IMR-90 (cell line): ENCODE results near the gene NBPF3. TPM values are rescaled to one million over a fixed set of nuclear protein-coding genes. Genes with fewer than 3 reads are reported as not detected.

Experiments
- USF2 ChIP-seq: fragments of 150-350 bp; IDR thresholded peaks from 2 replicates; pipeline ENCODE4 v1.6.1; 2017; ENCODE audit warnings: mild to moderate bottlenecking, antibody characterized with exemption, low read length, low read depth
- polyA plus RNA-seq, 3 experiments: library from polyadenylated mRNA; depleted of rRNA; stranded (reverse); fragments of >200 nt; gene quantifications; 2 replicates each; pipeline ENCODE4 v1.2.3, GENCODE V29; 2012; ENCODE audit warnings: low replicate concordance in 1 of 3
- total RNA-seq: library from RNA; depleted of rRNA; stranded (reverse); fragments of >200 nt; gene quantifications from 2 replicates; pipeline ENCODE4 v1.2.3, GENCODE V29; 2012

The NBPF3 gene
- total and polyA plus RNA-seq, 2 of the 4 experiments (the other 2 are of a cell fraction): 8.7 to 18.8 TPM

DNA sequence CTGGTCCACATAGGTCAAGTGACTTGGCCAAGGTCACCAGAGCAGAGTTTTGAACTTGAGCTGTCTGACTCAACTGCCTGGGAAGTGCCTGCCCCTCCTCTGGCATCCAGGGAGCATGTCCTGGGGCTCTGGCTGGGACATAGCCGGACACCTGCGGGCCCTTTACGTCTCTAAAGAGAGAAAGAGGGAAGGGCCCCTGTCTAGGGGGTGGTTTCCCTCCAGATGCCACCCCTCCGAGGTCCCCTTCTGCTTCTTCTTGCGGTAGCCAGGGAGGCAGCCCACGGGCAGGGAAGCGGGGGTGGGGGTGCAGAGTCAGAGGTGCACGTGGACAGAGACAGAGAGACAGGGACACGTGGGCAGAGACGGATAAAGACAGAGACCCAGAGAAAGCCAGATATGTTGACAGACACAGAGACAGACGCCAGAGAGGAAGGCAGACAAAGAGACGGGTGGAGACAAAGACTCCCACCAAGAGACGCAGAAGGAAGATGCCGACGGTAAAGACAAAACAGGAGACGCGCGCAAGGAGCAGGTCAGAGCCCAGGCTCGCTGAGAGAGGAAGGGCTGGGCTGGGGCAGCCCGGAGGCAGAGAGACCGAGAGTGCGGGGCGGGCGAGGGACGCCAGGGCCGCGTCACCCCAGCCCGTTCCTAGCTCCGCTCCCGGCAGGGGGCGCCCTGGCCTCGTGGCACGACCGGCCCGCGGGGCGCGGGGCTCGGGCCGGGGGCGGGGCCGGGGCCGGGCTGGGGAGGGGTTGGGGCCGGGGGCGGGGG is 68.8 kb downstream of the NBPF3 start (continued):
- TF ChIP-seq USF2: 0 out of 2 replicates have a peak, but pooled peaks have one; percentile 36
